ENCODE data around the gene TMEM61.
"Not testable (repeated sequence)": the region's sequence is repeated elsewhere in the genome, so short reads cannot be mapped to it uniquely, and the experiment has no call there.

The TMEM61 gene

GRCh38 chr1:54980528-54981241 is at the start of gene TMEM61:
TMEM61 (plus strand) TSS chr1:54980628; CDS start chr1:54981066, 438 bp downstream.
- DNase-seq (ENCODE audit: low spot score) = peak; percentile 8
- in situ Hi-C loops (cut with MboI; ENCODE audit: low sequenced_read_pairs, unreplicated experiment) = no loop called here
- no peak for TF ChIP-seq CTCF (IDR thresholded peaks at IDR 0.05; ENCODE audit: borderline replicate concordance, control extremely low read depth, extremely low read depth, insufficient read depth, missing control alignments)

GRCh38 chr1:54931275-54931840 is 49.1 kb upstream of the TMEM61 start:
- DNase-seq (ENCODE audit: low spot score) = no peak
- in situ Hi-C loops (cut with MboI; ENCODE audit: low sequenced_read_pairs, unreplicated experiment) = no loop called here
- TF ChIP-seq CTCF (IDR thresholded peaks at IDR 0.05; ENCODE audit: borderline replicate concordance, control extremely low read depth, extremely low read depth, insufficient read depth, missing control alignments) = no peak

GRCh38 chr1:54934081-54934480 is 46.3 kb upstream of the TMEM61 start:
- DNase-seq (ENCODE audit: low spot score); in situ Hi-C loops (cut with MboI; ENCODE audit: low sequenced_read_pairs, unreplicated experiment): not testable (repeated sequence)

GRCh38 chr1:54934869-54935268 is 45.6 kb upstream of the TMEM61 start:
- in situ Hi-C loops (cut with MboI; ENCODE audit: low sequenced_read_pairs, unreplicated experiment) = no loop called here
- no peak for DNase-seq (ENCODE audit: low spot score)

GRCh38 chr1:54936791-54937190 is 43.6 kb upstream of the TMEM61 start:
- in situ Hi-C loops (cut with MboI; ENCODE audit: low sequenced_read_pairs, unreplicated experiment) = no loop called here
- TF ChIP-seq CTCF (IDR thresholded peaks at IDR 0.05; ENCODE audit: borderline replicate concordance, control extremely low read depth, extremely low read depth, insufficient read depth, missing control alignments) = no peak
- no peak for DNase-seq (ENCODE audit: low spot score)

More at GRCh38 chr1:54934869-54935268, 45.6 kb upstream of the TMEM61 start:
- no peak for TF ChIP-seq CTCF (IDR thresholded peaks at IDR 0.05; ENCODE audit: borderline replicate concordance, control extremely low read depth, extremely low read depth, insufficient read depth, missing control alignments)

GRCh38 chr1:54937469-54937868 is 43.0 kb upstream of the TMEM61 start:
- TF ChIP-seq CTCF (IDR thresholded peaks at IDR 0.05; ENCODE audit: borderline replicate concordance, control extremely low read depth, extremely low read depth, insufficient read depth, missing control alignments) = no peak
- DNase-seq (ENCODE audit: low spot score) = no peak
- in situ Hi-C loops (cut with MboI; ENCODE audit: low sequenced_read_pairs, unreplicated experiment) = no loop called here

GRCh38 chr1:54938955-54939354 is 41.5 kb upstream of the TMEM61 start:
- in situ Hi-C loops (cut with MboI; ENCODE audit: low sequenced_read_pairs, unreplicated experiment) = not testable (repeated sequence)
- TF ChIP-seq CTCF (IDR thresholded peaks at IDR 0.05; ENCODE audit: borderline replicate concordance, control extremely low read depth, extremely low read depth, insufficient read depth, missing control alignments) = peak; percentile 15

More at GRCh38 chr1:54938955-54939354, 41.5 kb upstream of the TMEM61 start:
- DNase-seq (ENCODE audit: low spot score) = not testable (repeated sequence)
